ENCODE data around the gene FHAD1. TPM values are rescaled to one million over a fixed set of nuclear protein-coding genes. Genes with fewer than 3 reads are reported as not detected.

FHAD1 gene
- total and polyA plus RNA-seq, 2 of the 13 experiments (the other 11 are each of a cell fraction or from before 2014, with no cell fraction given) = not detected

GRCh38 chr1:15433471-15433870 is 186.4 kb downstream of the FHAD1 start:
- WGBS (ENCODE audit: low lambda C conversion rate) = 58% methylated on average over 8 of the region's 9 CpGs
- no TSS peak for BruUV-seq (replicated peaks)
- H3K79me2 ChIP-seq (ENCODE audit: insufficient read depth, low read length) = no peaks in the 10 kb centered on the region

More at GRCh38 chr1:15433471-15433870, 186.4 kb downstream of the FHAD1 start:
- CTCF ChIA-PET (ENCODE audit: low intra/inter-chr PET ratio, low total read pairs) = no interaction called here
- TF ChIP-seq CHD2 (IDR thresholded peaks at IDR 0.05; ENCODE audit: low read depth, low read length) = no peak
- no peak for TF ChIP-seq ZNF512B (CRISPR knock-in tag; IDR thresholded peaks at IDR 0.05; ENCODE audit: borderline replicate concordance)
- TF ChIP-seq SIN3A (IDR thresholded peaks at IDR 0.05; ENCODE audit: borderline replicate concordance, low read depth, low read length) = no peak
- no peak for TF ChIP-seq PAXIP1 (CRISPR knock-in tag; conservative IDR thresholded peaks at IDR 0.05)
- no peak for TF ChIP-seq ZNF619 (CRISPR knock-in tag; IDR thresholded peaks at IDR 0.05)
- no peak for TF ChIP-seq IKZF1 (IDR thresholded peaks at IDR 0.05)
- no peak for TF ChIP-seq NFIB (CRISPR knock-in tag; IDR thresholded peaks at IDR 0.05; ENCODE audit: borderline replicate concordance)
- no peak for TF ChIP-seq ZNF296 (CRISPR knock-in tag; conservative IDR thresholded peaks at IDR 0.05)
- no peak for TF ChIP-seq CREB3 (CRISPR knock-in tag; IDR thresholded peaks at IDR 0.05)
- no peak for TF ChIP-seq HMGXB4 (CRISPR knock-in tag; IDR thresholded peaks at IDR 0.05; ENCODE audit: borderline replicate concordance in 1 of 2, low read depth in 1 of 2)
- H3K9ac ChIP-seq (ENCODE audit: insufficient read depth, low read depth, low read length) = no peak overlapping the region
- FAIRE-seq (no peak), ATAC-seq (no peak), DNase-seq (ENCODE audit: low spot score) (no peak)
- intact Hi-C loops (cut with micrococcal nuclease; ENCODE audit: unreplicated experiment) = no loop called here
- H2AFZ ChIP-seq (ENCODE audit: low read length) = no peak overlapping the region
- no peak overlapping the region for H3K4me2 ChIP-seq (ENCODE audit: low read depth, low read length)
- H4K20me1 ChIP-seq (ENCODE audit: insufficient read depth, low read length) = no peaks in the 10 kb centered on the region
- in situ Hi-C loops (cut with HindIII; ENCODE audit: extremely low pct_ligation_motif_present, low pct_unique_long_range_greater_than_20kb) = no loop called here
- no peaks in the 10 kb centered on the region for H3K9me3 ChIP-seq (ENCODE audit: low read length)
- no peak overlapping the region for H3K27ac ChIP-seq (ENCODE audit: extremely low read length, insufficient read depth, low read length)
- POLR2A ChIA-PET = no interaction called here
- H3K36me3 ChIP-seq (replicated peaks in 1 of 2; ENCODE audit: control insufficient read depth in 1 of 2, insufficient read depth in 2 of 2, low read length in 2 of 2) = no peaks in the 10 kb centered on the region
- H3K4me1 ChIP-seq (ENCODE audit: insufficient read depth, low read length) = peaks cover 14% of the 10 kb centered on the region
- H3K4me3 ChIP-seq (replicated peaks in 1 of 3; ENCODE audit: insufficient read depth in 1 of 3, low read depth in 2 of 3, low read length in 3 of 3) = no peak overlapping the region
- H3K27me3 ChIP-seq (ENCODE audit: control insufficient read depth in 1 of 2, insufficient read depth in 2 of 2, low read length in 2 of 2) = no peaks in the 10 kb centered on the region

Measured in HepG2 (cell line).